ENCODE data around the gene B4GALT2. TPM values are rescaled to one million over a fixed set of nuclear protein-coding genes. Genes with fewer than 3 reads are reported as not detected.

Gene B4GALT2
- total and polyA plus RNA-seq, 2 donors (not counting 3 experiments of a cell fraction or from before 2014, with no cell fraction given), result 80.0 to 103 TPM

GRCh38 chr1:44021156-44021555, 42.1 kb downstream of the B4GALT2 start:
- H3K4me3 ChIP-seq (replicated peaks in 1 of 3; ENCODE audit: insufficient read depth in 1 of 3, low read depth in 1 of 3, low read length in 3 of 3), result no peak overlapping the region
- no peaks in the 10 kb centered on the region for H3K9me1 ChIP-seq (replicated peaks; ENCODE audit: control insufficient read depth, extremely low read depth, insufficient read depth, low read length)
- H3K4me2 ChIP-seq (ENCODE audit: insufficient read depth, low read length), result no peak overlapping the region
- no peaks in the 10 kb centered on the region for H3K4me1 ChIP-seq (ENCODE audit: control insufficient read depth, extremely low read depth, insufficient read depth, low read length)
- DNase-seq (ENCODE audit: low read depth, low spot score) (no peak), FAIRE-seq (no peak)
- dilution Hi-C loops (cut with MboI; ENCODE audit: extremely low pct_ligation_motif_present, low sequenced_read_pairs) (no loop called here), intact Hi-C loops (cut with micrococcal nuclease) (no loop called here)
- H3K79me2 ChIP-seq (ENCODE audit: control insufficient read depth, insufficient read depth, low read length), result no peaks in the 10 kb centered on the region
- no peaks in the 10 kb centered on the region for H3K9me3 ChIP-seq (replicated peaks; ENCODE audit: control insufficient read depth, insufficient read depth, low read length)
- H3K9ac ChIP-seq (replicated peaks; ENCODE audit: extremely low read depth, insufficient read depth, low read length), result no peak overlapping the region
- H4K20me1 ChIP-seq (replicated peaks; ENCODE audit: control insufficient read depth, extremely low read depth, insufficient read depth, low read length), result no peaks in the 10 kb centered on the region
- H3K36me3 ChIP-seq (ENCODE audit: control insufficient read depth in 2 of 2, extremely low read depth in 1 of 2, insufficient read depth in 2 of 2, low read length in 2 of 2), result no peaks in the 10 kb centered on the region
- no peak overlapping the region for H3K27ac ChIP-seq (ENCODE audit: insufficient read depth, low read depth, low read length)
- no peak overlapping the region for H2AFZ ChIP-seq (ENCODE audit: low read depth, low read length)
- no TSS peak for BruUV-seq (replicated peaks)
- H3K27me3 ChIP-seq (ENCODE audit: control insufficient read depth in 2 of 2, insufficient read depth in 2 of 2, low read length in 2 of 2), result no peaks in the 10 kb centered on the region
- TF ChIP-seq FOS (IDR thresholded peaks at IDR 0.05; ENCODE audit: borderline replicate concordance, insufficient read depth, low read length) (no peak), POLR2AphosphoS5 (IDR thresholded peaks at IDR 0.05; ENCODE audit: insufficient read depth, low read depth, low read length) (no peak), POLR2A (IDR thresholded peaks at IDR 0.05; ENCODE audit: low read depth, low read length) (no peak), MAX (IDR thresholded peaks at IDR 0.05; ENCODE audit: insufficient read depth, insufficient read length) (no peak), MYC (IDR thresholded peaks at IDR 0.05; ENCODE audit: low read depth, low read length) (no peak), GATA2 (IDR thresholded peaks at IDR 0.05; ENCODE audit: insufficient read depth, insufficient read length, low read depth, low read length) (no peak), JUN (IDR thresholded peaks at IDR 0.05; ENCODE audit: borderline replicate concordance, insufficient read depth, insufficient read length, low read depth) (no peak), EZH2 (IDR thresholded peaks at IDR 0.05; ENCODE audit: borderline replicate concordance, low read depth, low read length, severe bottlenecking) (no peak), CTCF (IDR thresholded peaks at IDR 0.05; ENCODE audit: extremely low read depth in 1 of 2, insufficient read depth in 1 of 2, low read depth in 1 of 2, low read length in 2 of 2) (no peak)
- ChIA-PET POLR2A (no interaction called here), CTCF (interaction anchor here (1.2 to 3.0 kb wide), 3 partner anchors 15 to 258 kb away, joined by 5 to 16 read pairs (median 7); no protein-coding TSS in a partner anchor)

Data from endothelial cell of umbilical vein (primary cell).